ENCODE results near the gene MACC1.
"Not testable (repeated sequence)": the region's sequence is repeated elsewhere in the genome, so short reads cannot be mapped to it uniquely, and the experiment has no call there.

Gene MACC1

DNA sequence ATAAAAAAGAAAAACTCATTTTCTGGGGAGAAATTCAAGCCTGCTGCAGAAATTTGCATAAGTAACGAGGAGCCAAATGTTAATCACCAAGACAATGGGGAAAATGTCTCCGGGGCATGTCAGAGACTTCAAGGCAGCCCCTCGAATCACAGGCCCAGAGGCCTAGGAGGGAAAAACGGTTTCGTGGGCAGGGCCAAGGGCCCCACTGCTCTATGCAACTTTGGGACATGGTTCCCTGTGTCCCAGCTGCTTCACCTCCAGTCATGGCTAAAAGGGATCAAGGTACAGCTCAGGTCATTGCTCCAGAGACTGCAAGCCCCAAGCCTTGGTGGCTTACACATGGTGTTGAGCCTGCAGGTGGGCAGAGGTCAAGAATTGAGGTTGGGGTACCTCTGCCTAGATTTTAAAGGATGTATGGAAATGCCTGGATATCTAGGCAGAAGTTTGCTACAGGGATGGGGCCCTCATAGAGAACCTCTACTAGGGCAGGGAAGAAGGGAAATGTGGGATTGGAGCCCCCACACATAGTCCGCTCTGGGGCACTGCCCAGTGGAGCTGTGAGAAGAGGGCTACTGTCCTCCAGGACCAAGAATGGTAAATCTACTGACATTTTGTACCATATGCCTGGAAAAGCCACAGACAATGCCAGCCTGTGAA, 8.4 kb downstream of the MACC1 start:
- DNase-seq (ENCODE audit: low read depth in 3 of 3, low spot score in 1 of 3), result no peak

DNA sequence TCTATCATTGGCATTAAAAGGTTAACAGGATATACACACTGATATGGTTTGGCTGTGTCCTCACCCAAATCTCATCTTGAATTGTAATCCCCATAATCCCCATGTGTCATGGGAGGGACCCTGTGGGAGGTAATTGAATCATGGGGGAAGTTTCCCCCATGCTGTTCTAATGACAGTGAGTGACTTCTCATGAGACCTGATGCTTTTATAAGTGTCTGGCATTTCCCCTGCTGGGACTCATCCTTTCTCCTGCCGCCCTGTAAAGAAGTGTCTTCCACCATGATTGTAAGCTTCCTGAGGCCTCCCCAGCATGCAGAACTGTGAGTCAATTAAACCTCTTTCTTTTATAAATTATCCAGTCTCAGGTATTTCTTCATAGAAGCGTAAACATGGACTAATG, 9.4 kb downstream of the MACC1 start:
- not testable (repeated sequence) for DNase-seq (ENCODE audit: low read depth in 3 of 3, low spot score in 1 of 3)

DNA sequence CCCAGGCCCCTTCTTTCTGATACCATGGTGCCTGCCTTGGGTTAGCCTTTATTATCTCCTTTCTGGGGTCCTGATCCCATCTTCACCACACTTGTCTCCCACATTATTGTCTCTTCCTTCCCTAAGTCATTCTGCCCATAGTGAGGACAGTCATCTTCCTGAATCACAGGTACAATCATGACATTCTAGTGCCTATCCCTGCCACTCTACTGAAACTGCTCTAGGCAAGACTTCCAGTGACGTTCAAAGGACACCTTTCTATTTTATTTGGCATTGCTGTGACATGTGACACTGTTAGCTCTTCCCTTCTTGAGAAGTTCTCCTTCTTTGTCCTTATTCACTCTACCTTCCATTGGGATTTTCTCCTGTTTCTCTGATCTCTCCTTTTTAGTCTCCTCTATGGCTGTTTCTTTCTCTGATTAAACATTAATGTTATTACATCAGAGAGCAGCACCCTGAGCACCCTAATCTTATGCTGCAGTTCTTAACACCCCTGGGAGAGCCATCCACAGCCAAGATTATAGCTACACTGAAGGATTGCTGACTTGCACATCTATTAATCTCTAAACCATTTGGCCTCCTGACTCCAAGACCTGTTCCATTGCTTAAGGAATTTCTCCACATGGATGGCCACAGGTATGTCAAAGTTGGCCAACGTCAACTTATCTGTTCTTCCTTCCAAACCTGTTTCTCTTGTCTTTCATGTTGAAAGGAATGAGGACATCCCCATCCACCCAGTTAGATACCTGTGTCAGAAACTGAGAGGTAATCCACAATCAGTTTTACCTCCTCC, 10.9 kb downstream of the MACC1 start:
- no peak for DNase-seq (ENCODE audit: low read depth in 3 of 3, low spot score in 1 of 3)

DNA sequence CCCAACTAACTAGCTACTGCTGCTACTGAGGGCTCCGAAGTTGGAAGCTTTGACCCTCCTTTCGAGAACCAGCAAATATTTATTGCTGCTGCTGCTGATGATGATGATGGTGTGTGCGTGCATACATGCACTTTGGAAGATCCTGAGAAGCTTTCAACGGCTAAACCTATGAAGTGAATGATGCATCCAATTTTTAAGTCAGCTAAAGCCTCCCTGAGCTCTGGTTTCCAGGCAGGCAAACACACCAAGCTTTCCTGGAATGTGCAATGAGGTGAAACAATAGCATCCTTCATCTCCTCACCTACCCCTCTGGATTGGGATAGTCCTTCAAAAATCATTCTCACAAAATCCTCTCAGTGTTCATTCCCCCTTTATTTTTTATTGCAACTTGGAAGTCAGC, 13.9 kb downstream of the MACC1 start:
- no peak for DNase-seq (ENCODE audit: low read depth in 3 of 3, low spot score in 1 of 3)

DNA sequence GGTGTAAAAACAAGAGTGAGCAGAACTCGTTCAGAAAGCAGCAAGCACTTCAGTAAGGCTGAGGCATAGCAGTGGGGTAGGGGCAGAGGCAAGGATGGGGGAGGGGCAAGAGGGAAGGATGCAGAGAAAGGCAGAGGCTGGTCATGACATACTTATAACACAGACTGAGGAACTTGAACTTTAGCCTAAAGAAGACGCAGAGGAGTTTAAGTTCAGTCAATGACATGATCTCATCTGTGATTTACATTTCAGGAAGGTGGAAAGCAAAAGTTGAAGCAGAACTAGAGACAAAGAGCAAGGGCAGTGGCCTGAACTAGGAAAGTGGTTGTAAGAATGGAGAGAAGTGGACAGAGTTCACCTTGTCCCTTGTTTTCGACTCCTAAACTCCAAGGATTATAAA, 15.8 kb downstream of the MACC1 start:
- DNase-seq (ENCODE audit: low read depth in 3 of 3, low spot score in 1 of 3), result no peak

DNA sequence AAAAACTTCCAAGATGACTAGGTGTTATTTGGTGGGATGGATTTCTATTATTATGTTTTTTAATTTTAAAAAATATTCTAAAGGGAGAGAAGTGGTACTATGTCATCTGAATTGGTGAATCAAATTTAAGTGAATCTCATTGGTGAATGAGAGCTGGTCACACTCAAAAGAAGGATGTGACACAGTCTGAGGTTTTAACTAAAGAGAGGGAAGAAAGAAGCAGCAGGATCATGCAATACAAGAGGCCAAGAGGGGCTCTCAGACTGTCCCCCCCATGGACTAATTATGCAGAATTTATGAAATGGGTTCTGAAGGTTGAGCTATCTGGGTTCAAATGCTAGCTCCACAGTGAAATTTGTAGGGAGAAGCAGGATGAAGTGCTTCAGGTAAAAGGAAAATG, 16.2 kb downstream of the MACC1 start:
- DNase-seq (ENCODE audit: low read depth in 3 of 3, low spot score in 1 of 3), result no peak

DNA sequence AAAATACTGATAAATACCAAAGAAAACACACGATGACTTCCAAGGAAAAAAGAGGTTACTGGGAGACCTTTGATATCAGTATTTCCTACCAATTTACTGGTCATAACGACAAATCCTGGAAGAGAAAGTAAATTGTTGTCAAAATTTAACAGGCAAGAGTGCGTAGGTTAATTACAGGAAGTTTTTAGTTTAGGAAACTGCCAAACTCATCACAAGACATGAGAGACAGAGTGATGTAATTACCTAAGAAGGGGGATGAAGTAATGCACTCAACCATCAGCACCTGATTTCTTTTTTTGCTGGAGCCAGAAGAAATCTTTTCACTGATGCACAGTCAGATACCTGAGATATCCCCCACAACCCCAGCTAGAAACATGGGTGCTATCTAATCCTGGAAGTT, 16.8 kb downstream of the MACC1 start:
- DNase-seq (ENCODE audit: low read depth in 3 of 3, low spot score in 1 of 3), result no peak

DNA sequence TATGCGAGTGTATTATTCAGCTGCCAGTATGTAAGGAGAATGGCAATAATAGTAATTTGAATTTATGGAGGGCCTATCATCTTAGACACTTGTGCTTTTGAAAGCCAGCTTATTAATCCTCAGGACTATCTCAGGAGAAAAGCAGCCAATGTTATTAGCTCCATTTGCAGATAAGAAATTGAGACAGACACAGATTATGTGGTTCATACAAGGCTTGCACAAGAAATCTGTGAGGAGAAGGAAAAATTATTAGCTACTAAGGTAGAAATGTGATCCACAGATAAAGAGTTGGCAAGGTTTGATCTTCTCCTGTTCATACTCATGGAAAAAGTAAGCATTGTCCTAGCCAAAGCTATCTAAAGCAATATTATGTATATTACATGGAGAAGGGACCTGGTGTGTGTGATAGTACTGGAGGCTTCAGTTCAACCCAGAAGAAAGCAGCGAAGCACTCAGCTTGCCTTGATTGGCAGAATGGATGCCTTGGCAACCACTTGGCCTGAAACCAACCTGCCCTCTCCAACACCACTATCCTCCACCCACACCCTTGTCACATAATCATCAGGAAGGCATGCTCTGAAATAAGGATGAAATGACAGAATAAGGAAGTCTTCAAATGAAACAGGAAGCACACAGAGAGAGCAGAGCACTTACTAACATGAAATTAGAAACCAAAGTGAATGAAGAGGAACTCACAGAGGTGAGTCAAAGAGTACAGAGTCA, 18.0 kb downstream of the MACC1 start:
- DNase-seq (ENCODE audit: low read depth in 3 of 3, low spot score in 1 of 3), result no peak

DNA sequence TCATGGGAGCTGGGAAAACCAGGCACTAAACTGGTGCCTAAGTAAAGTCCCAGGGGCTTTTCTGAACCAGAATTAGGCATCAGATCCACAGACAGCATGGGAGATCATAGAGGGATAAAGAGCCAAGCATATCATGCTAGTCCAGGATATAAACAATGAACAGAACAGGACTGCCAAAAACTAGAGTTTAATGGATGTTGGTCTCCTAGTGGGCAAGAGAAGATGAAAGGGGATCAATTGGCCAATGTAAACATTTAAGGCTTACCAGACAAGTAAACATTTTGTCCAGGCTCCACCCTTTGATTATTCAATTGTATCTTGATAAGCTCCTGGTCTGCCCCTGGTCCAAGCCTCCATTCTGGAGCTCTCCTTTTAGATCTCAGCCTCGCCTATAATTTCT, 18.9 kb downstream of the MACC1 start:
- DNase-seq (ENCODE audit: low read depth in 3 of 3, low spot score in 1 of 3), result no peak

DNA sequence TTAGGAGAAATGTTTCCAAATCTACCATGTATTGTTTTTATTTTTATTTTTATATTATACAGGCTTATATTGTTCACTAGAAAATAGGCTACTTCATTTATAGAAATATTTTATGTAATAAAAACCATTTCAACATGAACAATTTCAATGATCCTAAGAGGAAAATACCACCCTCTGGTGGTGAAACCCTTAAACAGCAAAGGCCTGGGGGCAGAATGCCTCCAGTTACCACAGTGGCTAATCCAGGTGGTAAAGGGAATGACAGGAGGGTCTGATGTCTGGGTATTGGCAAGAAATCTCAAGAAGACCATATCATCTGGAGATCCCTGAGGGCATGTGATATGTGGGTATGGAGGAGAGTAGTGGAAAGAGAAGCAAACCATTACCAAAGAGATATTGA, 19.3 kb downstream of the MACC1 start:
- DNase-seq (ENCODE audit: low read depth in 3 of 3, low spot score in 1 of 3), result no peak

DNA sequence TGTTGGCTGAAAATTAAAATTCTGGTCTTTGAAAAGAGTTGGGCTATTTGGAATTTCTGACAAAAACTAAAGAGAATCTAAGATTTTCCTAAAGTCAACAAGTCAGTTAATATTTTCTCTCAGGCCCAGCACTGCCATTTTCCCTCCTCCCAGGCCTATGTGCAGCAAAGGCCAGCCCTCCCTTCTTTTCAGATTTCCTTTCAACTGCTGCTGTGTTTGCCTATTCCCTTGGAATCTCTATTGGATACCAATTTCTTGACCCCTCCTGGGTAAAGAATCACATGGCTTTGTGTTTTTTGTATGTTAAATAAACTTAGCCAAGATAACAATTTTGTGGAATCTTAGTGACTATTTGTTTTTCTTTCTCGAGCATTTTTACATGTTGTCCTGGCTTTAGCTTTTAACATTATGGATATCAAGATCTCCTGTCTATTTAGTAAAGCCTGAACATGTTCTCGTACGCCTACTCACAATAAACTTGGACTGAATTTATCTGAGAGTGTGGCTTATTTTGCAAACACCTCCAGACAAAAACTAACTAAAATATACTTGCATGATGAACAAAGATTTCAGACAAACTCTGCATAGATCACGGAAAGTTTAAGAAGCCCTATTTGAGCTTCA, 19.9 kb downstream of the MACC1 start:
- DNase-seq (ENCODE audit: low read depth in 3 of 3, low spot score in 1 of 3), result no peak

DNA sequence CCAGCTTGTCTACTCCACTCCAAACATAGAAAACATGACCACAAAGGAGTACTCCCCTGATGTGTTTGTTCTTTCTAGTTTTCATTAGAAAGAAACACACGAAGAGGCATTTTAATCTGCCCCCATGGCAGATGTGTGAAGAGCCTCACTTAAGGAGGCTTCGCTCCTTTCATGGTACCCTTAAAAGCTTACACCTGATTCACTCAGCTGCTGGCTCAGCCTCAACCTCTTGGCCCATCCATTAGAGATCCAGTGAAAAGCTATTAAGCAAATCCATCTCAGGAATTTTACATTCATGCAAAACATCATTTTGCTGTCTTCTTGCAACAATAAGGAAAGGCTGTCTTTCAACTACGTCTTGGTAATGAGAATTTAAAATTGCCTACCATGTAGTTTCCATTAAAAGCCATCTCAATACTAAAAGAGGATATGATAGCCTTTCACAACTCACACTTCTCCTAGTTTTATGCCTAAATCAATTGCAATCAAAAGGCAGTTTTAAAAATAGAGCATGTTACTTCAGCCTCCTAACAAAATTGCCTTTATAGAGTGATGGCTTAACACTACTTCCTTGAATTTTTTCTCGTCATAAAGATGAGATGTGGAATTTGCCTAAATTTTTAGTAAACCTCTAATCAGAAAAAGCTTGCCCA, 22.7 kb downstream of the MACC1 start:
- DNase-seq (ENCODE audit: low read depth in 3 of 3, low spot score in 1 of 3), result no peak

DNA sequence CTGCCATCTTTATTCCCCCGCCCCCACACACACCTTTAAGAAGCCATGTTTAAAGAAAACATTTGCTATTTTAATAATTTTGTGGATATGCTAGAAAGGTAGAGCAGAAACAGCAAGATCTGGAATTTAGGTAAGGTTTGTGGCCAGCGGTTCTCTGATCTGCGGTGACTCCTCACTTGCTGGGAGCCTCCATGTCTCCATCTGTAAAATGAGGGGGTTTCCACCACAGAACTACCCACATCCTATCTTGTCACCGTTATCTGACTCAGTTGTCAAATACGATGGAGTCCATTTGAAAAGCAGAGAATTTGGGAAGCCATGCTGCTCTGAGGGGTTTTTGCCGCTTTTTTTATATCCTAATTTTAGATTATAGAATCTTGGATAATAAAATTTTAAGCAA, 23.3 kb downstream of the MACC1 start:
- DNase-seq (ENCODE audit: low read depth in 3 of 3, low spot score in 1 of 3), result no peak

DNA sequence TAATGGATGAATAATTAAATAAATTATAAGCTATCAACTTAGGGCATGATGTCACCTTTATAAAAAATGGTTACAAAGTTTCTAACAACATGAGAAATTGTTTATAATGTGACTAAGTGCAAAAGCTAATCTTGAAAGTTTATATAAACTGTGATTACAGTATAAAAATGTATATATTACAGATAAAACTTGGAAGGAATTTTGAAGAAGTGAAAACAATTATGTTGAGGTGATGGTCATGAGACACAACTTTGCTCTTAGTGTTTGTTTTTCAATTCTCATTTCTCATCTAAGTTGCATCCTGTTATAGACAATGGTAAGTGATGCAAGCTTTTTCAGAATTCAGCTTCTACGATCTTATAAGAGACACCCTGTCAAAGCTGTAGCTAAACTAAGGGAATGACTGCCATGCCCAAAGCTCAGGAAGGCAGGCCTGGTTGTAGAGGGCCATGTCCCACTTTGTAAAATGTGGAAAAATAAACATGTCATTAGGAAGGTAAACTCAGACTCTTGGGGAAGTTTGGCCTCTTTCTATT, 23.9 kb downstream of the MACC1 start:
- no peak for DNase-seq (ENCODE audit: low read depth in 3 of 3, low spot score in 1 of 3)

DNA sequence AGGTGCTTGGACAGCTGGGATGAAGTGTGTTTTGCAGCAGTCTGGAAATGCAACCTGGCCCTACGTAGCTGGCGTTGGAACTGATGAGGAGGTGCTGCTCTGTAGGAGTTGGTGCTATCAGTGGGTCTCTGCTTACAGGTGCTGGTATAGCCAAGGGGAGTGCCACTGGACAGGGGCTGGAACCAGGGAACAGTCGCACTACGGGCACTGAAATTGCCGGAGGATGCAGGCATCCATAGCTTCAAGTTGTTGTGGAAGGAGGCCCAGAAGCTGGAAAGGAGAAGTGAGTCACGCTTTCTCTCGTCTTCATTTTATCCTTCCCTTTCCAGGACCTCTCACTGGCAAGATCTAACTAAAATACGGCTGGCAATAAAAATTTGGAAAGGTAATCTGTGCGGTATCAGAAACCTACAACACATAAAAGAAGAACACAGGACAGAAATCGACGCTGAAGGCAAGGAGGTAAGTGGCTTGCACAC, 25.8 kb downstream of the MACC1 start:
- DNase-seq (ENCODE audit: low read depth in 3 of 3, low spot score in 1 of 3), result no peak

DNA sequence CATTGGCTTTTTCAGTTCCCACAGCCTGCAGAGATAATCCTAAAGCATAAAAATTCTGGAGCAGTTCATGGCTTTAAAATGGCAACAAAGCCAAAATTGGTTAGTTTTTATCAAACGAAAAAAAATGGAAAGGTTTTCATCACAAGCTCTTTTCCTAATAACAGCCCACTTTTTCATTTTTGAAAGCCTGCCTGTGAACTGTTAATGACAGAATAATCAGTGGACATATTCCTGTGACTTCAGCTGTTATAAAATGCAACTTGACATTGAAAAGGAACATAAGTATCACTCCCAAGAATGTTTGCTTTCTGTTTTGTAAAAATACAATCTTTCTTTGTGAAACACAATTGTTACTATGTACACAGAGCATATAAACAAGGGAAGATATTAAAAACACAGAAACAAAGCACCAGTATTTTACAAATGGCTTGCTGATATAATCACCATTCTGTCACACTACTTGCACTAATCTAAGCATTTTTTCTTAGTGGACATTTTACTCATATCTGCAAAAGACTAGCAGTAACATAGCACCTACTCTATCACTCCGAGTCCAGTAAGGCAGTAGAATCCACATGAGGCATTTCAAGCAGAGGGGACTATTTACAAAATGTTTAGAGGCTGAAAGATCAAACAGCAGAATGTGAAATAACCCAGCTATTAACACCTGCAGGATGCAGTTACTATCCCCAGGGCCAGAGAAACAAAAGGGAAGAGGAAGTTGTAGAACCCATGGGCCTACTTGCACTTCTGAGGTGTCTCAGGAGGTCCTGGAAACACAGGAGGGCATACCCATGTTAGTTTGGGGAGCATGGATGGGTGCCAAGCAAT, 26.4 kb downstream of the MACC1 start:
- no peak for DNase-seq (ENCODE audit: low read depth in 3 of 3, low spot score in 1 of 3)

DNA sequence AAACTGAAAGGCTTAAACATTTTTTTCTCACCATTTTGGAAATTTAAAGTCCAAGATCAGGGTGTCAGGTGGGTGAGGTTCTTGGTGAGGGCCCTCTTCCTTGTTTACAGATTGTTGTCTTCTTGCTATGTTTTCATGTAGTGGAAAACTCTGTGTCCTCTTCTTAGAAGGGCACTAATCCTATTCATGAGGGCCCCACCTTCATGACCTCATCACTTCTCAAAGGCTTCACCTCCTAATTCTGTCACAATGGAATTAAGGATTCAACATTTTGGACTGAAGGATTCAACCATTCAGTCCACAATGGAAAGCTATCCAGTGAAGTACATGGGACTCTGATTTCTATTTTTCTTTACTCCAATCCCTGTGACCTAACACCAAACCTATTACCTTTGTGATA, 27.3 kb downstream of the MACC1 start:
- no peak for DNase-seq (ENCODE audit: low read depth in 3 of 3, low spot score in 1 of 3)

DNA sequence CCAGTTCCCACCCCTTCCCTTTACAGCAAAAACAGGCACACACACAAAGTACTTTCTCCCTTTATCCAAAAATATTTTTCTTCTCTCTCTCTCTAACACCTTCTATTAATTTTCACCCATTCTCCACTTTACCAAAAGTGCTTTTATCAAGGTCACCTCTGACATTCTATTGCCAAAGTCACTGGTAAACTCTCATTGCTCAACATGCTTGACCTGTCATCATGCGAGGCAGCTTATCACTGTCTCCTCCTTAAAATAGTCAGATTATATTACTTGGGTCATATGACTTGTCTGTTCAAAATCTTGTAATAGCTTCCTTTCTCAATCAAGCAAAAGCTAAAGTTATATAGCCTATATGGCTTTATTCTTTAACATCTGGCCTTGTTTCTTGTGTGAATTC, 28.6 kb downstream of the MACC1 start:
- DNase-seq (ENCODE audit: low read depth in 3 of 3, low spot score in 1 of 3), result no peak

DNA sequence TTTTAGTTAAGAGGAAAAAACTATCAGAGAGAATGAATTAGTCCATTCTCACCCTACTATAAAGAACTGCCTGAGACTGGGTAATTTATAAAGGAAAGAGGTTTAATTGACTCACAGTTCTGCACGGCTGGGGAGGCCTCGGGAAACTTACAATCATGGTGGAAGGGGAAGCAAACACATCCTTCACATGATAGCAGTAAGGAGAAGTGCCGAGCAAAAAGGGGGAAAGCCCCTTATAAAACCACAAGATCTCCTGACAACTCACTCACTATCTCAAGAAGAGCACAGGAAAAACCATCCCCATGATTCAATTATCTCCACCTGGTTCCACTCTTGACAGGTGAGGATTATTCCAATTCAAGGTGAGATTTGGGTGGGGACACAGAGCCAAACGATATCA, 29.3 kb downstream of the MACC1 start:
- not testable (repeated sequence) for DNase-seq (ENCODE audit: low read depth in 3 of 3, low spot score in 1 of 3)

DNA sequence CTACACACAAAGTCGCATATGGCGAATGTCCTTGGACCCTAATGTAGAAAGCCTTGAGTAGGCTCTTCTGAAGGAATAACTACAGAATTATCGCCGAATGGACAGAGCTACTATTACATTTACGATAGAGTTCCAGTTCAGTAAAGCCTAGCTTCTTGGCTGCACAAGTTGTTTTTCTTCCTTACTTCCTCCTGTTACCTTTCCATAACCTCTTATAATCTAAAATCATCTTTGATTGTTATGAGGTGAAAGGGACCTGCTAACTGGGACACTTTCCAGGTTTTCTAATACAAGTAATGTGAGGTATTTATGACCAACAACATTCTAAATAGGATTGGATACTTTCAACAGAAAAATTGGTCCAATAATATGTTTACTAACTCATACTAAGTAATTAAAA, 31.2 kb downstream of the MACC1 start:
- DNase-seq (ENCODE audit: low read depth in 3 of 3, low spot score in 1 of 3), result no peak
